GM18907 (cell line): ENCODE results near the gene PAPLN.
"Not testable (repeated sequence)": the region's sequence is repeated elsewhere in the genome, so short reads cannot be mapped to it uniquely, and the experiment has no call there.

Experiments
- ATAC-seq: cut with Tn5 transposase; IDR thresholded peaks from one replicate; pipeline ENCODE4 v1.9.1; 2021; ENCODE audit warnings: mild to moderate bottlenecking, moderate library complexity; ENCODE audit not compliant: unreplicated experiment

PAPLN gene, protein sequence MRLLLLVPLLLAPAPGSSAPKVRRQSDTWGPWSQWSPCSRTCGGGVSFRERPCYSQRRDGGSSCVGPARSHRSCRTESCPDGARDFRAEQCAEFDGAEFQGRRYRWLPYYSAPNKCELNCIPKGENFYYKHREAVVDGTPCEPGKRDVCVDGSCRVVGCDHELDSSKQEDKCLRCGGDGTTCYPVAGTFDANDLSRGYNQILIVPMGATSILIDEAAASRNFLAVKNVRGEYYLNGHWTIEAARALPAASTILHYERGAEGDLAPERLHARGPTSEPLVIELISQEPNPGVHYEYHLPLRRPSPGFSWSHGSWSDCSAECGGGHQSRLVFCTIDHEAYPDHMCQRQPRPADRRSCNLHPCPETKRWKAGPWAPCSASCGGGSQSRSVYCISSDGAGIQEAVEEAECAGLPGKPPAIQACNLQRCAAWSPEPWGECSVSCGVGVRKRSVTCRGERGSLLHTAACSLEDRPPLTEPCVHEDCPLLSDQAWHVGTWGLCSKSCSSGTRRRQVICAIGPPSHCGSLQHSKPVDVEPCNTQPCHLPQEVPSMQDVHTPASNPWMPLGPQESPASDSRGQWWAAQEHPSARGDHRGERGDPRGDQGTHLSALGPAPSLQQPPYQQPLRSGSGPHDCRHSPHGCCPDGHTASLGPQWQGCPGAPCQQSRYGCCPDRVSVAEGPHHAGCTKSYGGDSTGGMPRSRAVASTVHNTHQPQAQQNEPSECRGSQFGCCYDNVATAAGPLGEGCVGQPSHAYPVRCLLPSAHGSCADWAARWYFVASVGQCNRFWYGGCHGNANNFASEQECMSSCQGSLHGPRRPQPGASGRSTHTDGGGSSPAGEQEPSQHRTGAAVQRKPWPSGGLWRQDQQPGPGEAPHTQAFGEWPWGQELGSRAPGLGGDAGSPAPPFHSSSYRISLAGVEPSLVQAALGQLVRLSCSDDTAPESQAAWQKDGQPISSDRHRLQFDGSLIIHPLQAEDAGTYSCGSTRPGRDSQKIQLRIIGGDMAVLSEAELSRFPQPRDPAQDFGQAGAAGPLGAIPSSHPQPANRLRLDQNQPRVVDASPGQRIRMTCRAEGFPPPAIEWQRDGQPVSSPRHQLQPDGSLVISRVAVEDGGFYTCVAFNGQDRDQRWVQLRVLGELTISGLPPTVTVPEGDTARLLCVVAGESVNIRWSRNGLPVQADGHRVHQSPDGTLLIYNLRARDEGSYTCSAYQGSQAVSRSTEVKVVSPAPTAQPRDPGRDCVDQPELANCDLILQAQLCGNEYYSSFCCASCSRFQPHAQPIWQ

DNA sequence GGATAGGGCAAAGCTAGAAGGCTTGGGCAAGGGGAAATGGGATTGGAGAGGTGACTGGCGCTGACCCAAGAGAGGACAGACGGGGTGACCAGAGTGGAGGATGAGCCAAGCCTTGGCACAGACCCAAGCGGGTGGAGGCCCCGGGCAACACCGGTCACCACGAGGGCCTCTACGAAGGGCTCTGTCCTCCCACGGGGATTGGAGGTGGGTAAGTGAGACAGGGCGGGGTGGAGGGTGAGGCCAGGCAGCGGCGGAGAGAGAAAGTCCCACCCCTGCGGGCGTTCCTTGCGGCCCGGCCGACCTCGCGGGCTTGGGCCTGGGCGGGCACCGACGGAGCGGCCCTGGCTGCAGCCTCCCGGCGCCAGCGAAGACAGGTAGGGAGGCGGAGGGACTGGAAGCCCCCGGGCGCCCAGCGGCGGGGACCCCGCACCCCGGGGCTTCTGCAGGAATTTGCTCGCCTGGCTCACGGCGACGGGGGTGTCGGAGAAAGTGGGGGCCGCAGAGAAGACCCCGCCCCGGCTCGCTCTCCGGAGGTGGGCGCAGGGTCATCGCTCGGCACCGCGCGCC is at the start of gene PAPLN:
PAPLN (plus strand) TSS at position 288 of the 567 bp plus-strand sequence. CDS start 2,273 bp downstream, outside the sequence.
- no peak for ATAC-seq

GRCh38 chr14:73188501-73188911 is 48.8 kb upstream of the PAPLN start:
- ATAC-seq: no peak

- ATAC-seq: no peak
These were observed 47.7 kb upstream of the PAPLN start for GRCh38 chr14:73189651-73190050.

- no peak for ATAC-seq
These were observed 45.9 kb upstream of the PAPLN start for GRCh38 chr14:73191441-73191840.

- not testable (repeated sequence) for ATAC-seq
These were observed 43.0 kb upstream of the PAPLN start for GRCh38 chr14:73194306-73194705.

DNA sequence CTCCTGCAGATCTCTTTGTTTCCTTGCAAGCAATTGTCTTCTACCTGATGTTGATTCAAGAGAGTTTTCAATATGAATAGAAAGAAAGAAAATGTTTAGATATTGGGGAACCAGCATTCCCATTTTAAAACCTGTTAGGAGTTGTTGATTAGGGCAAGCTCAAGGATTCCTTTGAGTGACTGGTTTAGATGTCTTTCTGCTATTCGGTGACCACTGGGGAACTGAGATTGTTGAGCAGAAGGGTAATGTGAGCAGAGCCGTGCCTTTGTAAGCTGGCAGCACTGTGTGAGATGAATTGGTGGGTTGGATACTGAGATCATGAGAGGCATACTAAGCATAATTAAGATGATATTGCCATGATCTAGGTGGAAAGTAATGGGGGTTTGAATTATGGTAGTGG is 39.1 kb upstream of the PAPLN start:
- no peak for ATAC-seq

DNA sequence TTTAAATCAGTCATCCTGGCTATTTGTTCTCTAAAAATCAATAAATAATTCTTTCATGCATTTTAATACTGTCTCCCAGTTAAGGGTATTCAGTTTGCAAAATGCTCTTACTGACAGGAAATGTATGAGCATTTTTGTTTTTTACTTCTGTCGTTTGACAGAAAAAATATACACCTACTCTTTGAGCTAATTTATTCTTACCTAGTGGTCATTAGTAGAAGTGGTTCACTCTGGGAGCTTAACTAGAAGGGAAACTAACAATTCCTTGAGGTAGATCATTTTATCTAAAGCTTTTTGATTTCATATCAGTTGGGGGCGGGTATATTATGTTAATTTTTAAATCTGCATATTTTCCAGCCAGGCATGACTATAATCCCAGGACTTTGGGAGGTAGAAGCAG is 33.8 kb upstream of the PAPLN start:
- no peak for ATAC-seq

DNA sequence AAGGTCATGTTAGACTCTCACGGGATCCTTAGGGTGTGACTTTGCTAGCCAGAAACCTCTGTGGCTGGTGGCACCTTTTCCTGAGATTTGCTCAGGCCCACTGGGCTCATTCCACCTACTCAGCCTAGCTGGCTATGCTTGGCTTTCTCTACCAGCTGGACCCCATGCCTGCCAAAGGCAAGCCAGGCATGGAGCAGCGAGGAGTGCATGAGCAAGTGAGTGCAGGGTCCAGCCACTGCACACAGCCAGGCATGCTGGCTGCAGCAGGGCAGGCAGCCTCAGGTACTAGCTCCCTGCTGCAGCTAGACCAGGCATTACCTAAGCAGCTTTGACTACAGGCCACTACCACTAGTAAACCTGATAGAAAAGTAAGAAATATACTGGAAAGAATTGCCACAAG is 29.7 kb upstream of the PAPLN start:
- ATAC-seq: no peak

DNA sequence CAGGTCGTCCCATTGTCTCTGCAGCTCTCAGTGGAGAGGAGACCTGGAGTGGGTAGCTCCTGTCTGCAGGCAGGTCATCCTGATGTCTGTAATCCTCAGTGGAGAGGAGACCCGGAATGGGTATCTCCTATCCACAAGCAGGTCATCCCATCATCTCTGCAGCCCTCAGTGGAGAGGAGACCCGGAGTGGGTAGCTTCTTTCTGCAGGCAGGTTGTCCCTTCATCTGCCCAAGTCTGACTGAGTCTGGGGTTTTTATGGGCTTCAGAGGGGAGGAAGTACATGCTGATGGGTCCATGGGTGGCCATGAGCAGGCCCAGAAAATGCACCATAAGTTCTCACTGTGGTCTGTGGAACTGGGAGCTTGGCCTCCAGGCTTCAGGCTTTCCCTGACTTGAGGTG is 28.9 kb upstream of the PAPLN start:
- no peak for ATAC-seq

- ATAC-seq: no peak
These were observed 28.5 kb upstream of the PAPLN start for GRCh38 chr14:73208846-73209245.

GRCh38 chr14:73209953-73210352 is 27.4 kb upstream of the PAPLN start:
- no peak for ATAC-seq

GRCh38 chr14:73211251-73212040 is 25.9 kb upstream of the PAPLN start:
- ATAC-seq: no peak

DNA sequence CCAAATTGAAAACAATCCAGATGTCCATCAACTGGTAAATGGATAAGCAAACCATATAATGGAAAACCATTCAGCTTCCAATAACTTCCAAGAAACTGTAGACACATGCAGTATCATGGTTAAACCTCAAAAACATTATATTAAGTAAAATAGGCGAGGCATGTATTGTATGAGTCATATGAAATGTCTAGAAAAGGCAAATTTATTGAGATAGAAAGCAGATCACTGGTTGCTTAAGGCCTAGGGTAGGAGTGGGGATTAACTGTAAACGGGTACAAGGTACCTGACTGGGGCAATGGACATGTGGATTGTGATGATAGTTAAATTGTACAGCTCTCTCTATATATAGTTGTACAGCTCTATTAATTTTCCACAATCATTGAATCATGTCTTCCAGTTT is 21.3 kb upstream of the PAPLN start:
- ATAC-seq: no peak

DNA sequence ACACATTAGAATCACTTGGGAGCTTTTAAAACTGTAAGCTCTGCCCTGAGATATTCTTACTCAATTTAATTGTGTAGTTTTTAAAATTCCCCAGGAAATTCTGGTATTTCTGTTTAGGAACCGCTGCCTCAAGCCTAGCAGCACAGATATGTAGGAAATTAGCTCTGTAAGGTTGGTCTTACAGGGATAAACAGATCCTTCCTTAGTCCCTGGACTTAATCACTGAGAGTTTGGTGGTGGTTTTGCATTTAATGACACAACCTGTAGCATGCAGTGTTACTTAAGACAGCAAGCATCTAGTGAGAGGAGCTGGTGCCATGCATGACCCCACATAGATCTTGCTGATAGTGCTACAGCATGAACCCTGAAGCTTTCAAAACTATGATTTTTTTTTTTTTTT is 19.9 kb upstream of the PAPLN start:
- no peak for ATAC-seq

DNA sequence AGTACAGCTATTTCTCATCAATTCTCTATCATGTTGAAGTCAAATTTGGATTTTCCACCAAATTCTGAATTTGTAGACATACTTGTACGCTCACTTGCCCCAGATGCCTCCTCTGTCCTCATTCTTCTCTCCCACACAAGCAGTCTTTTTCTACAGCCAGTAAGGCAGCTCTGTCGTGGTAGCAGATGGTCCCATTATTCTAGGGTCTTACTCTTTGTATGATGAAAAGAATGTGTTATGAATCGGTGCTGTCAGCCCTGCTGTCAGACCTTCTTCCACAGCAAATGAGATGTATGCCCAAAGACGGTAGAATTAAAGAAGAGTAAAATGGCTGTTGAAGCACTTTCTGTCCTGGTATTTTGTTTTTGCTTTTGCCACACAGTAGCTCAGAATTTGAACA is 17.2 kb upstream of the PAPLN start:
- ATAC-seq: no peak

DNA sequence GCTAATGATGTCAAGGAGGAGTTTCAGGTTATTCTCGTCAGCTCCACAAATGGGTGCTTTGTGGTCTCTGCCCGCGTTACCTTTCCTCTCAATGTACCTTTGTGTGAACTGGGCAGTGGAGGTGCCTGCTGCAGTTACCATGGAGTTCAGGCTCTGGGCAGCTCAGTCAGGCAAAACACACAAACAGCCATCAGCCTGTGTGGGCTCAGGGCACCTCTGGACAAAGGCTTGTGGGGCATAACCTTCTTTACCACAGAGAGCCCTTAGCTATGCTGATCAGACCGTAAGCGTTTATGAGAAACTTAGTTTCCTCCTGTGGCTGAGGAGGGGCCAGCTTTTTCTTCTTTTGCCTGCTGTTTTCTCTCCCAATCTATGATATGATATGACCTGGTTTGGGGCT is 16.7 kb upstream of the PAPLN start:
- no peak for ATAC-seq

DNA sequence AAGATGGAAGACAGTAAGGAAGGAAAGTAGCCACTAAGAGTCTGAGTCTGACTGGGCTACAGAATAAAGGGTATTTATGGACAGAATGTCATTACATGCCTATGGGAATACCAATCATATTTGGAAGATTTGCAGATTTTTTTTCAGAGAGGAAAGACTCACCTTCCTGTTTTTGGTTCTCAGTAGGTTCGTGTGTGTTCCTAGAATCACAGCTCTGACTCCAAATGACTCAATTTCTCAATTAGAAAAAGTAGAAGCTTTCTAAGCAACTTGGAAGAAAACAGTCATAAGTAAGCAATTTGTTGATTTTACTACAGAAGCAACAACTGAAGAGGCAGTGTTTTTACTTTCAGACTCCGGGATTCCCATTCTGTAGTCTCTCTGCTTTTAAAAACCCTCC is 15.4 kb upstream of the PAPLN start:
- ATAC-seq: no peak

GRCh38 chr14:73223049-73223448 is 14.3 kb upstream of the PAPLN start:
- ATAC-seq: peak; percentile 67

DNA sequence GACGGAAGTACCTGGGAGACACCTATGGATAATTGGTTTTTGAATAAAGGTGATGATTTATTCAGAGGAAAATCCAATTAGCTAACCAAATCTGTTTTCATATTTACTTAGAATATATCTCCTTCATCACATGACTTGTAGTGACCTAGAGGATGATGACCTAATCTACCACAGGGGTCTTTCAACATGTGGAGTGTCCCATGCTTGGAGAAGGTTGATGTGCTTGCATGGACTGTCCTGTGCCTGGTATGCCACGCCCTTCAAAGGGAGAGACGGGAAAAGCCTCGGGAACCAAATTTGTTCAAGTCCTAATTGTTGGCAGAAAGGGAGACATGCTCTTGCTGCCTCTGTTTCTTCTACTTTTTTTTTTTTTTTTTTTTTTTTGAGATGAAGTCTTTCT is 11.8 kb upstream of the PAPLN start:
- no peak for ATAC-seq
